BLaER1 (cell line): ENCODE results near the gene PCDHA4.
"Not testable (repeated sequence)": the region's sequence is repeated elsewhere in the genome, so short reads cannot be mapped to it uniquely, and the experiment has no call there.

ENCODE experiments used
- H3K27ac ChIP-seq: shearing (Covaris generic); formaldehyde crosslinking; 2 replicates; pipeline ENCODE4 v1.8.1; 2022
- H3K27me3 ChIP-seq: shearing (Covaris generic); formaldehyde crosslinking; 2 replicates; pipeline ENCODE4 v1.8.1; 2022
- H3K36me3 ChIP-seq: shearing (Covaris generic); formaldehyde crosslinking; 2 replicates; pipeline ENCODE4 v1.8.1; 2022
- H3K4me1 ChIP-seq: shearing (Covaris generic); formaldehyde crosslinking; 2 replicates; pipeline ENCODE4 v1.8.1; 2022
- H3K4me2 ChIP-seq: shearing (Covaris generic); formaldehyde crosslinking; 2 replicates; pipeline ENCODE4 v1.8.1; 2022
- H3K4me3 ChIP-seq: shearing (Covaris generic); formaldehyde crosslinking; 2 replicates; pipeline ENCODE4 v1.8.1; 2022
- H3K9ac ChIP-seq: shearing (Covaris generic); formaldehyde crosslinking; 2 replicates; pipeline ENCODE4 v1.8.1; 2022
- H3K9me3 ChIP-seq: shearing (Covaris generic); formaldehyde crosslinking; 2 replicates; pipeline ENCODE4 v1.8.1; 2022
- H4K20me1 ChIP-seq: shearing (Covaris generic); formaldehyde crosslinking; 2 replicates; pipeline ENCODE4 v1.8.1; 2022
- Cebpa-rat ChIP-seq: shearing (Covaris generic); IDR thresholded peaks from 2 replicates; pipeline ENCODE4 v1.8.1; 2022

The PCDHA4 gene

GRCh38 chr5:140821375-140822280 lies 14.8 kb downstream of the PCDHA4 start, which contains the start of gene PCDHA5:
Gene PCDHA5, plus strand, starts transcription at chr5:140821613.
- H3K27me3 ChIP-seq, result no peaks in the 10 kb centered on the region
- no peak within 1 kb of the TSS for H3K4me3 ChIP-seq
- no peak within 1 kb of the TSS for H3K27ac ChIP-seq
- no peaks in the 10 kb centered on the region for H3K4me1 ChIP-seq
- TF ChIP-seq Cebpa-rat, result no peak
- H3K4me2 ChIP-seq, result no peak within 1 kb of the TSS
- H3K9me3 ChIP-seq, result peaks cover 34% of the 10 kb centered on the region
- H3K36me3 ChIP-seq, result no peaks in the 10 kb centered on the region
- H3K9ac ChIP-seq, result no peak within 1 kb of the TSS
- no peaks in the 10 kb centered on the region for H4K20me1 ChIP-seq

- H3K4me3 ChIP-seq, result no peak overlapping the region
Observed at GRCh38 chr5:140822281-140822629, 15.4 kb downstream of the PCDHA4 start.

GRCh38 chr5:140822969-140823368 lies 16.1 kb downstream of the PCDHA4 start:
- H3K9ac ChIP-seq, H3K4me2 ChIP-seq, H3K4me3 ChIP-seq, H3K27ac ChIP-seq, H3K36me3 ChIP-seq, H3K4me1 ChIP-seq, H3K27me3 ChIP-seq, H4K20me1 ChIP-seq: not testable (repeated sequence)
- peaks cover 37% of the 10 kb centered on the region for H3K9me3 ChIP-seq

More at GRCh38 chr5:140822281-140822629, 15.4 kb downstream of the PCDHA4 start:
- H3K27ac ChIP-seq, result no peak overlapping the region
- no peak for TF ChIP-seq Cebpa-rat
- peaks cover 34% of the 10 kb centered on the region for H3K9me3 ChIP-seq
- no peaks in the 10 kb centered on the region for H3K27me3 ChIP-seq
- H3K9ac ChIP-seq, result no peak overlapping the region
- H4K20me1 ChIP-seq, result no peaks in the 10 kb centered on the region
- no peaks in the 10 kb centered on the region for H3K36me3 ChIP-seq
- H3K4me1 ChIP-seq, result no peaks in the 10 kb centered on the region
- no peak overlapping the region for H3K4me2 ChIP-seq

- Histone ChIP-seq H3K9me3 (peaks cover 40% of the 10 kb centered on the region), H3K4me2 (no peak overlapping the region), H4K20me1 (no peaks in the 10 kb centered on the region), H3K4me3 (no peak overlapping the region), H3K27ac (no peak overlapping the region), H3K27me3 (no peaks in the 10 kb centered on the region), H3K36me3 (no peaks in the 10 kb centered on the region), H3K4me1 (no peaks in the 10 kb centered on the region), H3K9ac (no peak overlapping the region)
- no peak for TF ChIP-seq Cebpa-rat
Observed at GRCh38 chr5:140823475-140823874, 16.6 kb downstream of the PCDHA4 start.

- H3K9ac ChIP-seq, result no peak within 1 kb of the TSS
Observed at GRCh38 chr5:140827704-140828361, 21.0 kb downstream of the PCDHA4 start, which contains the start of gene PCDHA6. Gene PCDHA6, plus strand, starts transcription at chr5:140827960. Its CDS starts 132 bp downstream, at chr5:140828092.

GRCh38 chr5:140828362-140828737 lies 21.5 kb downstream of the PCDHA4 start:
- H3K4me3 ChIP-seq, result no peak overlapping the region
- H3K9ac ChIP-seq, result no peak overlapping the region
- no peaks in the 10 kb centered on the region for H3K27me3 ChIP-seq
- no peaks in the 10 kb centered on the region for H4K20me1 ChIP-seq
- no peaks in the 10 kb centered on the region for H3K4me1 ChIP-seq
- no peak overlapping the region for H3K27ac ChIP-seq
- H3K36me3 ChIP-seq, result no peaks in the 10 kb centered on the region
- peaks cover 35% of the 10 kb centered on the region for H3K9me3 ChIP-seq
- TF ChIP-seq Cebpa-rat, result no peak
- H3K4me2 ChIP-seq, result no peak overlapping the region

More at GRCh38 chr5:140827704-140828361, 21.0 kb downstream of the PCDHA4 start, which contains the start of gene PCDHA6:
- Histone ChIP-seq H4K20me1 (no peaks in the 10 kb centered on the region), H3K27me3 (no peaks in the 10 kb centered on the region), H3K4me2 (no peak within 1 kb of the TSS), H3K4me3 (no peak within 1 kb of the TSS), H3K36me3 (no peaks in the 10 kb centered on the region), H3K27ac (no peak within 1 kb of the TSS), H3K4me1 (no peaks in the 10 kb centered on the region), H3K9me3 (peaks cover 40% of the 10 kb centered on the region)
- no peak for TF ChIP-seq Cebpa-rat

- H3K4me1 ChIP-seq, H3K36me3 ChIP-seq, H3K9ac ChIP-seq, H3K27ac ChIP-seq, H3K27me3 ChIP-seq, H3K4me2 ChIP-seq, H3K4me3 ChIP-seq, H4K20me1 ChIP-seq: not testable (repeated sequence)
- H3K9me3 ChIP-seq, result peaks cover 32% of the 10 kb centered on the region
Observed at GRCh38 chr5:140829511-140830501, 22.9 kb downstream of the PCDHA4 start.

- no peak within 1 kb of the TSS for H3K4me3 ChIP-seq
- no peak within 1 kb of the TSS for H3K27ac ChIP-seq
- TF ChIP-seq Cebpa-rat, result no peak
- H3K36me3 ChIP-seq, result no peaks in the 10 kb centered on the region
- no peak within 1 kb of the TSS for H3K9ac ChIP-seq
- no peaks in the 10 kb centered on the region for H3K27me3 ChIP-seq
- H3K9me3 ChIP-seq, result peaks cover 34% of the 10 kb centered on the region
- H3K4me2 ChIP-seq, result no peak within 1 kb of the TSS
- H4K20me1 ChIP-seq, result no peaks in the 10 kb centered on the region
- no peaks in the 10 kb centered on the region for H3K4me1 ChIP-seq
Observed at GRCh38 chr5:140833993-140834392, 27.1 kb downstream of the PCDHA4 start, which contains the start of gene PCDHA7. Gene PCDHA7, plus strand, starts transcription at chr5:140834269. Its CDS starts 115 bp downstream, at chr5:140834384.

GRCh38 chr5:140834439-140835008 lies 27.7 kb downstream of the PCDHA4 start:
- H3K9me3 ChIP-seq, result peaks cover 30% of the 10 kb centered on the region
- not testable (repeated sequence) for H4K20me1 ChIP-seq, H3K36me3 ChIP-seq, H3K4me2 ChIP-seq, H3K4me3 ChIP-seq, H3K4me1 ChIP-seq, H3K9ac ChIP-seq, H3K27ac ChIP-seq, H3K27me3 ChIP-seq
